CD14-positive monocyte (primary cell): ENCODE data around the gene PPIP5K1. TPM values are rescaled to one million over a fixed set of nuclear protein-coding genes. Genes with fewer than 3 reads are reported as not detected.
"Not testable (repeated sequence)": the region's sequence is repeated elsewhere in the genome, so short reads cannot be mapped to it uniquely, and the experiment has no call there.

ENCODE experiments used
- DNase-seq, 3 donors: peaks; one replicate each; pipeline ENCODE4 v3.0.0-alpha.2; 2011 to 2022
- H2AFZ ChIP-seq: 2 replicates; pipeline ENCODE4 v1.6.0; 2012; ENCODE audit warnings: mild to moderate bottlenecking, low read depth, low read length, inconsistent platforms; ENCODE audit not compliant: insufficient read depth, poor library complexity, severe bottlenecking
- H3K27ac ChIP-seq, 2 donors: 1 replicate in 1 of 2; 2 replicates in 1 of 2; pipeline ENCODE4 v1.5.1; 2012 to 2013; ENCODE audit warnings: low read length in 2 of 2, control low read depth in 1 of 2, inconsistent platforms in 1 of 2, low read depth in 1 of 2, mild to moderate bottlenecking in 1 of 2
- H3K27me3 ChIP-seq, 2 donors: one replicate each; pipeline versions ENCODE4 v1.6.0 to v1.6.1; 2011 to 2013; ENCODE audit warnings: low read length in 2 of 2; ENCODE audit not compliant: control insufficient read depth in 2 of 2, insufficient read depth in 2 of 2
- H3K36me3 ChIP-seq, 2 donors: replicated peaks in 1 of 2; 1 replicate in 1 of 2; 2 replicates in 1 of 2; pipeline versions ENCODE4 v1.5.1 to v1.6.1; 2012 to 2013; ENCODE audit warnings: low read length in 2 of 2, control low read depth in 1 of 2, inconsistent platforms in 1 of 2, mild to moderate bottlenecking in 1 of 2; ENCODE audit not compliant: insufficient read depth in 2 of 2, control insufficient read depth in 1 of 2
- H3K4me1 ChIP-seq, 2 donors: 1 replicate in 1 of 2; 2 replicates in 1 of 2; pipeline versions ENCODE4 v1.5.1 to v1.6.1; 2012 to 2013; ENCODE audit warnings: low read length in 2 of 2, control low read depth in 1 of 2, inconsistent platforms in 1 of 2, mild to moderate bottlenecking in 1 of 2, moderate library complexity in 1 of 2; ENCODE audit not compliant: insufficient read depth in 2 of 2, control insufficient read depth in 1 of 2
- H3K4me2 ChIP-seq: replicated peaks from 2 replicates; pipeline ENCODE3; 2012; ENCODE audit warnings: low read length, moderate library complexity, mild to moderate bottlenecking; ENCODE audit not compliant: poor library complexity, severe bottlenecking; ENCODE audit errors: extremely low read depth
- H3K4me3 ChIP-seq, 3 experiments: fragments of 200-600 bp in 1 of 3; sonication (generic) in 1 of 3; replicated peaks in 1 of 3; 1 replicate in 2 of 3; 2 replicates in 1 of 3; pipeline ENCODE4 v1.5.1; 2011 to 2013; ENCODE audit warnings: low read length in 3 of 3, mild to moderate bottlenecking in 3 of 3, control low read depth in 2 of 3, low read depth in 2 of 3, inconsistent platforms in 1 of 3, moderate library complexity in 1 of 3
- H3K79me2 ChIP-seq: 2 replicates; pipeline ENCODE4 v1.6.0; 2012; ENCODE audit warnings: mild to moderate bottlenecking, control low read depth, inconsistent platforms, low read length, moderate library complexity; ENCODE audit not compliant: insufficient read depth
- H3K9ac ChIP-seq: 2 replicates; pipeline ENCODE4 v1.6.0; 2017; ENCODE audit warnings: low read length, mild to moderate bottlenecking; ENCODE audit not compliant: insufficient read depth, poor library complexity, severe bottlenecking
- H3K9me3 ChIP-seq, 2 donors: replicated peaks in 1 of 2; 1 replicate in 1 of 2; 2 replicates in 1 of 2; pipeline versions ENCODE4 v1.5.1 to v1.6.1; 2012 to 2013; ENCODE audit warnings: low read length in 2 of 2, control low read depth in 1 of 2; ENCODE audit not compliant: control insufficient read depth in 1 of 2, insufficient read depth in 1 of 2
- H4K20me1 ChIP-seq: 2 replicates; pipeline ENCODE4 v1.6.0; 2012; ENCODE audit warnings: mild to moderate bottlenecking, low read length, control low read depth, moderate library complexity; ENCODE audit not compliant: insufficient read depth
- H3K27ac Mint-ChIP-seq, 7 donors: one replicate each; pipeline ENCODE4 v1.8.0; 2020; ENCODE audit warnings: mild to moderate bottlenecking in 7 of 7, mixed read lengths in 7 of 7, moderate library complexity in 6 of 7, inconsistent platforms in 2 of 7
- H3K27me3 Mint-ChIP-seq, 3 donors: one replicate each; pipeline ENCODE4 v1.8.0; 2021 to 2022; ENCODE audit warnings: low read depth in 3 of 3, mild to moderate bottlenecking in 3 of 3, mixed read lengths in 3 of 3, moderate library complexity in 3 of 3, inconsistent platforms in 1 of 3
- H3K36me3 Mint-ChIP-seq, 2 donors: one replicate each; pipeline ENCODE4 v1.8.0; 2020; ENCODE audit warnings: mixed read lengths in 2 of 2, inconsistent platforms in 1 of 2, mild to moderate bottlenecking in 1 of 2
- H3K4me1 Mint-ChIP-seq: one replicate; pipeline ENCODE4 v1.8.0; 2020; ENCODE audit warnings: mild to moderate bottlenecking, mixed read lengths
- H3K4me3 Mint-ChIP-seq, 2 donors: one replicate each; pipeline ENCODE4 v1.8.0; 2020; ENCODE audit warnings: mild to moderate bottlenecking in 2 of 2, mixed read lengths in 2 of 2, moderate library complexity in 1 of 2
- H3K9me3 Mint-ChIP-seq, 7 donors: one replicate each; pipeline ENCODE4 v1.8.0; 2020 to 2022; ENCODE audit warnings: mixed read lengths in 7 of 7, mild to moderate bottlenecking in 6 of 7, moderate library complexity in 6 of 7, inconsistent platforms in 2 of 7
- WGBS: methylation state at CpG from one replicate; pipeline ENCODE4 v1.1.5; 2013; ENCODE audit warnings: missing lambda C conversion rate; ENCODE audit not compliant: insufficient coverage; 5-methylcytosine and 5-hydroxymethylcytosine counted together
- intact Hi-C, 2 donors: fragments of 100-400 bp; cut with micrococcal nuclease; formaldehyde crosslinking; loops; one replicate each; pipeline versions ENCODE4 v1.15.0 to v1.15.1; 2023
- polyA plus RNA-seq, 3 donors: library from polyadenylated mRNA; depleted of rRNA in 1 of 3; unstranded in 2 of 3; stranded (reverse) in 1 of 3; fragments of 300-500 nt in 2 of 3; fragments of >200 nt in 1 of 3; fragmentation: Illumina TruSeq in 2 of 3; gene quantifications; 1 replicate in 2 of 3; 2 replicates in 1 of 3; pipeline ENCODE4 v1.2.3, GENCODE V29; 2012 to 2021
- TF ChIP-seq, protein P1 (sequence below): fragments of 200-600 bp; IDR thresholded peaks from one replicate; pipeline ENCODE4 v1.8.0; 2022; ENCODE audit warnings: antibody characterized with exemption, mild to moderate bottlenecking

PPIP5K1 gene
- polyA plus RNA-seq, 3 donors = 0.95 to 19.9 (median 2.0) TPM

DNA sequence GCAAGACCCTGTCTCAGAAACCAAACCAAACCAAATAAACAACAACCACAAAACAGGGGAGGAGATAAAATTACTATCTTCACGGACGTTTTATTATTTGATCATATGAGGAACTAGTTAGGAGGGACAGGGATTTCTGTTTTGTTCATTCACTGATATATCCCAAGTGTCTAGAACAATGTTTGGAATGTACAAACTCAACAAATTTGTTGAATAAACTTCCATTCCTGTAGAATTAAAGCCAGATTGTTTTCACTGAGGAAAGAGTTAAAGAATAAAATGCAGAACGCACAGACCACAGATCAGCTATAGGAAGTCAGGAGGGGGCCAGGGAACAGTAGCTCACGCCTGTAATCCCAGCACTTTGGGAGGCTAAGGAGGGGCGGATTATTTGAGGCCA, 35.1 kb upstream of the PPIP5K1 start:
- H3K4me1 Mint-ChIP-seq = no peaks in the 10 kb centered on the region
- intact Hi-C loops = no loop called here

DNA sequence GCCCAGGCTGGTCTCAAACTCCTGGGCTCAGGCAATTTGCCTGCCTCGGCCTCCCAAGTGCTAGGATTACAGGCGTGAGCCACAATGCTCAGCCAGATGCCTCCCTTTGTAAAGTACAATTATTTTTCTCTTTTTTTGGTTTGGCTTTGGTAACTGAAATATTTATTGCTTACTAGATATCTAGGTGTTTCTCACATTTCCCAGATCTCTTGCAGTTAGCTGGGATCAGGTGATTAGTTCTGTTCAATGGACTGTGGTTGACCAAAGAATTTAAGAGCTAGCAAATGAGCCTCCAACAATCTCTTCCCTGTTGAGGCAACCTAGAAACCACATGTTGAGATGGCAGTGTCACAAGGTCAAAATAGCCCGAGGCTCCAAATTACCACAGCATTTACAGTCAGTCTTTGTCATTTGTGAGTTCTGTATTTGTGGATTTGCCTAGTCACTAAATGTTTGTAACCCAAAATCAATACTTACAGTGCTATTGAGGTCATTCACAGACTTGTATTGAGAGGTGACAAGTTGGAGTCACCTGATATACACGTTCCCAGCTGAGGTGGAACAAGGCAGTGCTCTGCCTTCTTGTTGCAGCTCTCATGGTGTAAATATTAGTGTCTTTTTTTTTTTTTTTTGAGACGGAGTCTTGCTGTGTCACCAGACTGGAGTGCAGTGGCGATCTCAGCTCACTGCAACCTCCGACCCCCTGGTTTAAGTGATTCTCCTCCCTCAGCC, 32.2 kb upstream of the PPIP5K1 start:
- H3K4me2 ChIP-seq, H4K20me1 ChIP-seq, H3K36me3 Mint-ChIP-seq, H3K9me3 ChIP-seq, H3K9ac ChIP-seq, H3K27me3 ChIP-seq, H2AFZ ChIP-seq, H3K9me3 Mint-ChIP-seq, H3K4me3 ChIP-seq, H3K27ac Mint-ChIP-seq, H3K36me3 ChIP-seq, DNase-seq, H3K4me1 Mint-ChIP-seq, H3K4me3 Mint-ChIP-seq, H3K79me2 ChIP-seq, intact Hi-C loops, H3K4me1 ChIP-seq, H3K27ac ChIP-seq: not testable (repeated sequence)
- WGBS = 100% methylated on average over 1 of the region's 7 CpGs
- H3K27me3 Mint-ChIP-seq = peaks cover 12 to 19% (median 16%) of the 10 kb centered on the region in 3 donors

More for the DNA sequence above, 35.1 kb upstream of the PPIP5K1 start:
- DNase-seq = no peak
- no peak overlapping the region for H2AFZ ChIP-seq
- 13% methylated on average over 1 of the region's 5 CpGs for WGBS
- Mint-ChIP-seq H3K27ac (no peak overlapping the region), H3K36me3 (peaks cover 0 to 2% of the 10 kb centered on the region in 2 donors), H3K9me3 (no peaks in the 10 kb centered on the region), H3K4me3 (no peak overlapping the region), H3K27me3 (peaks cover 8 to 15% (median 11%) of the 10 kb centered on the region in 3 donors)
- no peaks in the 10 kb centered on the region for H3K4me1 ChIP-seq
- no peak overlapping the region for H3K27ac ChIP-seq
- H3K4me3 ChIP-seq = no peak overlapping the region
- no peak overlapping the region for H3K9ac ChIP-seq
- H4K20me1 ChIP-seq = no peaks in the 10 kb centered on the region
- no peaks in the 10 kb centered on the region for H3K27me3 ChIP-seq
- H3K36me3 ChIP-seq = no peaks in the 10 kb centered on the region
- no peaks in the 10 kb centered on the region for H3K79me2 ChIP-seq
- H3K4me2 ChIP-seq = no peak overlapping the region
- H3K9me3 ChIP-seq = no peaks in the 10 kb centered on the region
- TF ChIP-seq, protein P1, sequence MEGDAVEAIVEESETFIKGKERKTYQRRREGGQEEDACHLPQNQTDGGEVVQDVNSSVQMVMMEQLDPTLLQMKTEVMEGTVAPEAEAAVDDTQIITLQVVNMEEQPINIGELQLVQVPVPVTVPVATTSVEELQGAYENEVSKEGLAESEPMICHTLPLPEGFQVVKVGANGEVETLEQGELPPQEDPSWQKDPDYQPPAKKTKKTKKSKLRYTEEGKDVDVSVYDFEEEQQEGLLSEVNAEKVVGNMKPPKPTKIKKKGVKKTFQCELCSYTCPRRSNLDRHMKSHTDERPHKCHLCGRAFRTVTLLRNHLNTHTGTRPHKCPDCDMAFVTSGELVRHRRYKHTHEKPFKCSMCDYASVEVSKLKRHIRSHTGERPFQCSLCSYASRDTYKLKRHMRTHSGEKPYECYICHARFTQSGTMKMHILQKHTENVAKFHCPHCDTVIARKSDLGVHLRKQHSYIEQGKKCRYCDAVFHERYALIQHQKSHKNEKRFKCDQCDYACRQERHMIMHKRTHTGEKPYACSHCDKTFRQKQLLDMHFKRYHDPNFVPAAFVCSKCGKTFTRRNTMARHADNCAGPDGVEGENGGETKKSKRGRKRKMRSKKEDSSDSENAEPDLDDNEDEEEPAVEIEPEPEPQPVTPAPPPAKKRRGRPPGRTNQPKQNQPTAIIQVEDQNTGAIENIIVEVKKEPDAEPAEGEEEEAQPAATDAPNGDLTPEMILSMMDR = no peak

DNA sequence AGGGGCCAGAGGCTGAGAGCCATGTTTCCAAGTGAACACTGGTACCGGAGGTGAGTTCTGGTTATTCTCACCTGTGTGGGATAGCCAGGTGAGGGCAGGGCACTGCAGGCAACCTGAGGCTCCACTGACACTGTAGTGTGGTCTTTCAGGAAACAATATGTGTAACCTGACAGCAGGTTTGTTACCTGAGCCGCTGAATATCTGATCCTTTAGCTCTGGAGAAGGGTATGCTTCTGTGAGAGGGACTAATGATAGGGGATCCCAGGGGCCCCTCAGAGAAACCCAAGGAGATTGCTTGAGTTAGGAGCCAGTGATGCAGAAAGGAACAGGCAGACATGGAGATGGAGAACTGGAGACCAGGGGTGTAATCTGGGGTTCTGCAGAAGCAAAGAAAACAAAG, 28.7 kb upstream of the PPIP5K1 start, which contains the start of gene STRC:
TSS of gene STRC (minus strand) at position 101 of the 400 bp plus-strand sequence. CDS start at position 23, 78 bp downstream.
- H4K20me1 ChIP-seq, H3K36me3 ChIP-seq, H3K36me3 Mint-ChIP-seq, H3K4me3 Mint-ChIP-seq, H3K27ac ChIP-seq, H3K9me3 Mint-ChIP-seq, H3K4me1 ChIP-seq, H3K4me3 ChIP-seq, H3K9ac ChIP-seq, H3K27ac Mint-ChIP-seq, H3K27me3 ChIP-seq, H3K4me2 ChIP-seq, intact Hi-C loops, H3K4me1 Mint-ChIP-seq, H3K79me2 ChIP-seq, DNase-seq, H3K9me3 ChIP-seq, H2AFZ ChIP-seq: not testable (repeated sequence)
- peaks cover 7 to 14% (median 8%) of the 10 kb centered on the region in 3 donors for H3K27me3 Mint-ChIP-seq
- no CpG with 5 or more reads among the region's 2 CpGs for WGBS

DNA sequence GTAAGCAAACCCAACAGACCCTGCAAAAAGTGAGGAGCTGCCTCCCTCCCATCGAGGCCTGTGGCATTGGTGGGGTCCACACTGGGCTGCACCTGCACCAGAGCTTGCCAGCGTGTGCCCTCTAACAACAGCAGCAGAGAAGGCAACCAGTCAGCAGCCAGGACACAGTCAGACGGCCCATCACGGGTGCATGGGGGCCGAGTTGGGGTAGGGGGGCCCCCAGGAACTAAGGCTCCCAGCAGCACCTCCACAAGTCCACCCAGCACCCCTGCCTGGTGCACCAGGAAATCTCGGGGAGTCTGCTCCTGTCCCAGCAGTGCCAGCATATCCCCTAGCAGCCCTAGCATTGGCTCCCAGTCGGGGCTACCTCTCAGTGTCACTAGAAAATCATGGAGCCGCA, 27.7 kb upstream of the PPIP5K1 start:
- H3K4me2 ChIP-seq, H3K9ac ChIP-seq, H3K27me3 ChIP-seq, H3K4me3 ChIP-seq, H3K4me1 Mint-ChIP-seq, H3K36me3 Mint-ChIP-seq, H3K79me2 ChIP-seq, H3K9me3 Mint-ChIP-seq, intact Hi-C loops, H3K36me3 ChIP-seq, H2AFZ ChIP-seq, H3K27ac ChIP-seq, DNase-seq, H3K4me3 Mint-ChIP-seq, H4K20me1 ChIP-seq, H3K4me1 ChIP-seq, H3K27ac Mint-ChIP-seq, H3K9me3 ChIP-seq: not testable (repeated sequence)
- peaks cover 7 to 12% (median 8%) of the 10 kb centered on the region in 3 donors for H3K27me3 Mint-ChIP-seq
- no CpG with 5 or more reads among the region's 8 CpGs for WGBS
